Stimulated activated naive B cell treated with anti-CD40 and anti-IgM and Interleukin-4, amounts not matched to agents 10 μg/mL and 1 μg/mL and 100 μg/mL, for 72 hours (primary cell): ENCODE data around the gene DVL3.
"Not testable (repeated sequence)": the region's sequence is repeated elsewhere in the genome, so short reads cannot be mapped to it uniquely, and the experiment has no call there.

Experiments
- ATAC-seq, 2 donors: fragments of 150-1000 bp; cut with Tn5 transposase; replicated peaks; 2 replicates each; pipeline ENCODE4 v1.10.0; 2021; ENCODE audit warnings: moderate library complexity in 1 of 2
- DNase-seq: peaks from one replicate; pipeline ENCODE4 v3.0.0; 2021
- H3K27ac Mint-ChIP-seq: one replicate; pipeline ENCODE4 v1.8.0; 2022; ENCODE audit warnings: mild to moderate bottlenecking, mixed read lengths
- H3K27me3 Mint-ChIP-seq, 2 donors: one replicate each; pipeline ENCODE4 v1.8.0; 2022; ENCODE audit warnings: mixed read lengths in 2 of 2
- H3K36me3 Mint-ChIP-seq, 2 donors: one replicate each; pipeline ENCODE4 v1.8.0; 2022; ENCODE audit warnings: mixed read lengths in 2 of 2, mild to moderate bottlenecking in 1 of 2
- H3K4me1 Mint-ChIP-seq, 2 donors: one replicate each; pipeline ENCODE4 v1.8.0; 2022; ENCODE audit warnings: mixed read lengths in 2 of 2, mild to moderate bottlenecking in 1 of 2
- H3K4me3 Mint-ChIP-seq, 2 donors: one replicate each; pipeline ENCODE4 v1.8.0; 2022; ENCODE audit warnings: mild to moderate bottlenecking in 2 of 2, mixed read lengths in 2 of 2, moderate library complexity in 1 of 2
- H3K9me3 Mint-ChIP-seq, 2 donors: one replicate each; pipeline ENCODE4 v1.8.0; 2022; ENCODE audit warnings: mixed read lengths in 2 of 2, mild to moderate bottlenecking in 1 of 2

Gene DVL3

GRCh38 chr3:184143327-184143726 is 11.8 kb upstream of the DVL3 start:
- H3K36me3 Mint-ChIP-seq: peaks cover 29 to 38% of the 10 kb centered on the region in 2 donors
- no peak overlapping the region for H3K4me3 Mint-ChIP-seq

GRCh38 chr3:184144505-184144904 is 10.7 kb upstream of the DVL3 start:
- no peak for ATAC-seq
- Mint-ChIP-seq H3K27me3 (no peaks in the 10 kb centered on the region), H3K4me3 (no peak overlapping the region), H3K4me1 (peaks cover 9 to 20% of the 10 kb centered on the region in 2 donors), H3K9me3 (no peaks in the 10 kb centered on the region), H3K27ac (no peak overlapping the region), H3K36me3 (peaks cover 29 to 38% of the 10 kb centered on the region in 2 donors)
- DNase-seq: no peak

More at GRCh38 chr3:184143327-184143726, 11.8 kb upstream of the DVL3 start:
- Mint-ChIP-seq H3K4me1 (peaks cover 6 to 20% of the 10 kb centered on the region in 2 donors), H3K27ac (peak overlapping the region; percentile 73), H3K27me3 (no peaks in the 10 kb centered on the region), H3K9me3 (no peaks in the 10 kb centered on the region)
- peak in 1 of 2 donors; percentile 69 for ATAC-seq
- DNase-seq: no peak

GRCh38 chr3:184145111-184145524 is 10.1 kb upstream of the DVL3 start:
- Mint-ChIP-seq H3K9me3 (no peaks in the 10 kb centered on the region), H3K27ac (peak overlapping the region; percentile 59), H3K27me3 (no peaks in the 10 kb centered on the region), H3K4me1 (peaks cover 9 to 20% of the 10 kb centered on the region in 2 donors), H3K4me3 (no peak overlapping the region), H3K36me3 (peaks cover 26 to 35% of the 10 kb centered on the region in 2 donors)
- no peak for DNase-seq
- peak; percentile 68 to 78 for ATAC-seq

- Mint-ChIP-seq H3K27me3 (no peaks in the 10 kb centered on the region), H3K4me3 (no peak overlapping the region), H3K4me1 (peaks cover 9 to 18% of the 10 kb centered on the region in 2 donors), H3K27ac (no peak overlapping the region), H3K36me3 (peaks cover 20 to 29% of the 10 kb centered on the region in 2 donors), H3K9me3 (no peaks in the 10 kb centered on the region)
- DNase-seq (no peak), ATAC-seq (no peak)
These were observed 9.4 kb upstream of the DVL3 start for GRCh38 chr3:184145751-184146270.

- Mint-ChIP-seq H3K27me3 (no peaks in the 10 kb centered on the region), H3K36me3 (peaks cover 8 to 9% of the 10 kb centered on the region in 2 donors), H3K4me3 (no peak overlapping the region), H3K27ac (no peak overlapping the region), H3K9me3 (no peaks in the 10 kb centered on the region), H3K4me1 (peaks cover 9 to 12% of the 10 kb centered on the region in 2 donors)
- DNase-seq (no peak), ATAC-seq (no peak)
These were observed 7.1 kb upstream of the DVL3 start for GRCh38 chr3:184148076-184148475.

- Mint-ChIP-seq H3K27me3 (no peaks in the 10 kb centered on the region), H3K36me3 (peaks cover 0 to 6% of the 10 kb centered on the region in 2 donors), H3K9me3 (no peaks in the 10 kb centered on the region), H3K27ac (no peak overlapping the region), H3K4me1 (peaks cover 7 to 9% of the 10 kb centered on the region in 2 donors), H3K4me3 (no peak overlapping the region)
- ATAC-seq: no peak
- DNase-seq: no peak
These were observed 6.1 kb upstream of the DVL3 start for GRCh38 chr3:184149123-184149522.

- not testable (repeated sequence) for ATAC-seq, H3K27me3 Mint-ChIP-seq, H3K9me3 Mint-ChIP-seq, H3K36me3 Mint-ChIP-seq, H3K27ac Mint-ChIP-seq, H3K4me3 Mint-ChIP-seq, DNase-seq, H3K4me1 Mint-ChIP-seq
These were observed 5.4 kb upstream of the DVL3 start for GRCh38 chr3:184149770-184150169.

GRCh38 chr3:184155644-184156521 is 706 bp downstream of the DVL3 start:
- peaks cover 11 to 30% of the 10 kb centered on the region in 2 donors for H3K4me1 Mint-ChIP-seq
- peak; percentile 62 to 65 for ATAC-seq
- H3K4me3 Mint-ChIP-seq: peak overlapping the region; percentile 90 to 97
- no peak for DNase-seq
- H3K27ac Mint-ChIP-seq: peak overlapping the region; percentile 94
- peaks cover 7% of the 10 kb centered on the region in 2 donors for H3K36me3 Mint-ChIP-seq
- no peaks in the 10 kb centered on the region for H3K27me3 Mint-ChIP-seq
- H3K9me3 Mint-ChIP-seq: no peaks in the 10 kb centered on the region

- H3K36me3 Mint-ChIP-seq: peaks cover 9 to 10% of the 10 kb centered on the region in 2 donors
- H3K27ac Mint-ChIP-seq: peak overlapping the region; percentile 94
- H3K4me3 Mint-ChIP-seq: peak overlapping the region; percentile 90 to 97
- H3K9me3 Mint-ChIP-seq: no peaks in the 10 kb centered on the region
- H3K4me1 Mint-ChIP-seq: peaks cover 14 to 34% of the 10 kb centered on the region in 2 donors
- ATAC-seq (peak; percentile 29 to 30), DNase-seq (no peak)
- no peaks in the 10 kb centered on the region for H3K27me3 Mint-ChIP-seq
These were observed 1.4 kb downstream of the DVL3 start for GRCh38 chr3:184156522-184156955.

GRCh38 chr3:184157206-184157605 is 2.0 kb downstream of the DVL3 start:
- DNase-seq (no peak), ATAC-seq (no peak)
- Mint-ChIP-seq H3K9me3 (no peaks in the 10 kb centered on the region), H3K4me1 (peaks cover 15 to 36% of the 10 kb centered on the region in 2 donors), H3K27me3 (no peaks in the 10 kb centered on the region), H3K36me3 (peaks cover 11 to 13% of the 10 kb centered on the region in 2 donors), H3K4me3 (peak overlapping the region; percentile 90 to 97), H3K27ac (peak overlapping the region; percentile 94)

- Mint-ChIP-seq H3K36me3 (peaks cover 15 to 18% of the 10 kb centered on the region in 2 donors), H3K9me3 (no peaks in the 10 kb centered on the region), H3K27me3 (no peaks in the 10 kb centered on the region), H3K4me1 (peaks cover 17 to 36% of the 10 kb centered on the region in 2 donors), H3K4me3 (no peak overlapping the region), H3K27ac (no peak overlapping the region)
- DNase-seq (no peak), ATAC-seq (no peak)
These were observed 3.2 kb downstream of the DVL3 start for GRCh38 chr3:184158404-184158803.

- peaks cover 28 to 35% of the 10 kb centered on the region in 2 donors for H3K36me3 Mint-ChIP-seq
- no peak for DNase-seq
- H3K4me3 Mint-ChIP-seq: no peak overlapping the region
- ATAC-seq: no peak
- H3K27me3 Mint-ChIP-seq: no peaks in the 10 kb centered on the region
- peaks cover 20 to 36% of the 10 kb centered on the region in 2 donors for H3K4me1 Mint-ChIP-seq
- H3K9me3 Mint-ChIP-seq: no peaks in the 10 kb centered on the region
- H3K27ac Mint-ChIP-seq: no peak overlapping the region
These were observed 5.3 kb downstream of the DVL3 start for GRCh38 chr3:184160456-184160855.

- Mint-ChIP-seq H3K4me1 (peaks cover 14 to 20% of the 10 kb centered on the region in 2 donors), H3K36me3 (peaks cover 33 to 46% of the 10 kb centered on the region in 2 donors)
- not testable (repeated sequence) for ATAC-seq, H3K9me3 Mint-ChIP-seq, H3K27ac Mint-ChIP-seq, H3K4me3 Mint-ChIP-seq, H3K27me3 Mint-ChIP-seq, DNase-seq
These were observed 7.4 kb downstream of the DVL3 start for GRCh38 chr3:184162571-184163070.

- Mint-ChIP-seq H3K27ac (no peak overlapping the region), H3K4me1 (peaks cover 12 to 15% of the 10 kb centered on the region in 2 donors)
- no peak for DNase-seq
These were observed 9.6 kb downstream of the DVL3 start for GRCh38 chr3:184164648-184165330.

More at GRCh38 chr3:184164648-184165330, 9.6 kb downstream of the DVL3 start:
- Mint-ChIP-seq H3K27me3 (no peaks in the 10 kb centered on the region), H3K9me3 (no peaks in the 10 kb centered on the region), H3K36me3 (peaks cover 36 to 55% of the 10 kb centered on the region in 2 donors), H3K4me3 (no peak overlapping the region)
- no peak for ATAC-seq
